ENCODE measurements around the gene MARK2. TPM values are rescaled to one million over a fixed set of nuclear protein-coding genes. Genes with fewer than 3 reads are reported as not detected.

MARK2 gene
- polyA plus RNA-seq, 1 of the 3 experiments (the other 2 are of a cell fraction): 18.8 TPM

DNA sequence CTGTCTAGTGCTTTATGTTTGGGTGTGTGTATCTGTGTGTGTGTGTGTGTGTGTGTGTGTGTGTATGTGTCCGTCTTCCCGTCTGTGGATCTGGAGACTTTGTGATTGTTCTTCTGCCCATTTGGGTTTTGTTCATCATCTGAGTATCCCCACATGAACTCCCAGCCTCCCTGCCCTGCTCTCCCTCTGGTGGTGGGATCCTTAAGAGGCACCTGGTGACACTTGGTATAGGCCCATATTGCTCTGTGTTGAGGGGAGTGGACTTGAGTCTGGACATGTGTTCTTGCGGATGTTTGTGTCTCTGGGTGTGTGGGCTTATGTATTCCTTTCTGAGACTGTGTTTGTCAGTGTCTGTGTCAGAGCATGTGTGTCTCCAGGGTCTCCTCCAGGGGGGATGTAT lies 62.8 kb downstream of the MARK2 start (continued):
- TF ChIP-seq, protein P1, sequence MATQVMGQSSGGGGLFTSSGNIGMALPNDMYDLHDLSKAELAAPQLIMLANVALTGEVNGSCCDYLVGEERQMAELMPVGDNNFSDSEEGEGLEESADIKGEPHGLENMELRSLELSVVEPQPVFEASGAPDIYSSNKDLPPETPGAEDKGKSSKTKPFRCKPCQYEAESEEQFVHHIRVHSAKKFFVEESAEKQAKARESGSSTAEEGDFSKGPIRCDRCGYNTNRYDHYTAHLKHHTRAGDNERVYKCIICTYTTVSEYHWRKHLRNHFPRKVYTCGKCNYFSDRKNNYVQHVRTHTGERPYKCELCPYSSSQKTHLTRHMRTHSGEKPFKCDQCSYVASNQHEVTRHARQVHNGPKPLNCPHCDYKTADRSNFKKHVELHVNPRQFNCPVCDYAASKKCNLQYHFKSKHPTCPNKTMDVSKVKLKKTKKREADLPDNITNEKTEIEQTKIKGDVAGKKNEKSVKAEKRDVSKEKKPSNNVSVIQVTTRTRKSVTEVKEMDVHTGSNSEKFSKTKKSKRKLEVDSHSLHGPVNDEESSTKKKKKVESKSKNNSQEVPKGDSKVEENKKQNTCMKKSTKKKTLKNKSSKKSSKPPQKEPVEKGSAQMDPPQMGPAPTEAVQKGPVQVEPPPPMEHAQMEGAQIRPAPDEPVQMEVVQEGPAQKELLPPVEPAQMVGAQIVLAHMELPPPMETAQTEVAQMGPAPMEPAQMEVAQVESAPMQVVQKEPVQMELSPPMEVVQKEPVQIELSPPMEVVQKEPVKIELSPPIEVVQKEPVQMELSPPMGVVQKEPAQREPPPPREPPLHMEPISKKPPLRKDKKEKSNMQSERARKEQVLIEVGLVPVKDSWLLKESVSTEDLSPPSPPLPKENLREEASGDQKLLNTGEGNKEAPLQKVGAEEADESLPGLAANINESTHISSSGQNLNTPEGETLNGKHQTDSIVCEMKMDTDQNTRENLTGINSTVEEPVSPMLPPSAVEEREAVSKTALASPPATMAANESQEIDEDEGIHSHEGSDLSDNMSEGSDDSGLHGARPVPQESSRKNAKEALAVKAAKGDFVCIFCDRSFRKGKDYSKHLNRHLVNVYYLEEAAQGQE (IDR thresholded peaks at IDR 0.05; ENCODE audit: low read depth, low read length): no peak
- TF ChIP-seq EZH2phosphoT487 (IDR thresholded peaks at IDR 0.05; ENCODE audit: borderline replicate concordance, low read depth) (no peak), GATA2 (CRISPR knock-in tag; IDR thresholded peaks at IDR 0.05) (no peak), GABPA (IDR thresholded peaks at IDR 0.05; ENCODE audit: low read depth) (no peak), EP300 (IDR thresholded peaks at IDR 0.05; ENCODE audit: borderline replicate concordance in 1 of 2, low read depth in 1 of 2, low read length in 1 of 2) (no peak), YY1 (IDR thresholded peaks at IDR 0.05; ENCODE audit: low read depth) (no peak), NFIC (IDR thresholded peaks at IDR 0.05; ENCODE audit: borderline replicate concordance) (no peak), ELF1 (IDR thresholded peaks at IDR 0.05) (no peak), RAD21 (IDR thresholded peaks at IDR 0.05; ENCODE audit: low read length) (peak; percentile 42), CHD2 (IDR thresholded peaks at IDR 0.05; ENCODE audit: low read length, partially characterized antibody) (no peak), MXI1 (IDR thresholded peaks at IDR 0.05; ENCODE audit: low read depth, low read length) (no peak), TEAD4 (IDR thresholded peaks at IDR 0.05; ENCODE audit: borderline replicate concordance, insufficient read depth) (no peak), RFX5 (IDR thresholded peaks at IDR 0.05; ENCODE audit: low read length) (no peak)
- TF ChIP-seq, protein P2, sequence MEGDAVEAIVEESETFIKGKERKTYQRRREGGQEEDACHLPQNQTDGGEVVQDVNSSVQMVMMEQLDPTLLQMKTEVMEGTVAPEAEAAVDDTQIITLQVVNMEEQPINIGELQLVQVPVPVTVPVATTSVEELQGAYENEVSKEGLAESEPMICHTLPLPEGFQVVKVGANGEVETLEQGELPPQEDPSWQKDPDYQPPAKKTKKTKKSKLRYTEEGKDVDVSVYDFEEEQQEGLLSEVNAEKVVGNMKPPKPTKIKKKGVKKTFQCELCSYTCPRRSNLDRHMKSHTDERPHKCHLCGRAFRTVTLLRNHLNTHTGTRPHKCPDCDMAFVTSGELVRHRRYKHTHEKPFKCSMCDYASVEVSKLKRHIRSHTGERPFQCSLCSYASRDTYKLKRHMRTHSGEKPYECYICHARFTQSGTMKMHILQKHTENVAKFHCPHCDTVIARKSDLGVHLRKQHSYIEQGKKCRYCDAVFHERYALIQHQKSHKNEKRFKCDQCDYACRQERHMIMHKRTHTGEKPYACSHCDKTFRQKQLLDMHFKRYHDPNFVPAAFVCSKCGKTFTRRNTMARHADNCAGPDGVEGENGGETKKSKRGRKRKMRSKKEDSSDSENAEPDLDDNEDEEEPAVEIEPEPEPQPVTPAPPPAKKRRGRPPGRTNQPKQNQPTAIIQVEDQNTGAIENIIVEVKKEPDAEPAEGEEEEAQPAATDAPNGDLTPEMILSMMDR (IDR thresholded peaks at IDR 0.05): peak; percentile 52
- TF ChIP-seq, protein P3, sequence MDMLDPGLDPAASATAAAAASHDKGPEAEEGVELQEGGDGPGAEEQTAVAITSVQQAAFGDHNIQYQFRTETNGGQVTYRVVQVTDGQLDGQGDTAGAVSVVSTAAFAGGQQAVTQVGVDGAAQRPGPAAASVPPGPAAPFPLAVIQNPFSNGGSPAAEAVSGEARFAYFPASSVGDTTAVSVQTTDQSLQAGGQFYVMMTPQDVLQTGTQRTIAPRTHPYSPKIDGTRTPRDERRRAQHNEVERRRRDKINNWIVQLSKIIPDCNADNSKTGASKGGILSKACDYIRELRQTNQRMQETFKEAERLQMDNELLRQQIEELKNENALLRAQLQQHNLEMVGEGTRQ (IDR thresholded peaks at IDR 0.05; ENCODE audit: borderline replicate concordance, low read depth, low read length): no peak
- TF ChIP-seq, protein P4, sequence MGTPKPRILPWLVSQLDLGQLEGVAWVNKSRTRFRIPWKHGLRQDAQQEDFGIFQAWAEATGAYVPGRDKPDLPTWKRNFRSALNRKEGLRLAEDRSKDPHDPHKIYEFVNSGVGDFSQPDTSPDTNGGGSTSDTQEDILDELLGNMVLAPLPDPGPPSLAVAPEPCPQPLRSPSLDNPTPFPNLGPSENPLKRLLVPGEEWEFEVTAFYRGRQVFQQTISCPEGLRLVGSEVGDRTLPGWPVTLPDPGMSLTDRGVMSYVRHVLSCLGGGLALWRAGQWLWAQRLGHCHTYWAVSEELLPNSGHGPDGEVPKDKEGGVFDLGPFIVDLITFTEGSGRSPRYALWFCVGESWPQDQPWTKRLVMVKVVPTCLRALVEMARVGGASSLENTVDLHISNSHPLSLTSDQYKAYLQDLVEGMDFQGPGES (IDR thresholded peaks at IDR 0.05; ENCODE audit: low read depth, low read length): no peak

All from SK-N-SH (cell line).